Skeletal muscle satellite cell (primary cell): ENCODE data around the gene TMEM119.

Experiments used
- H3K27me3 ChIP-seq: 2 replicates; pipeline ENCODE4 v1.7.0; 2013; ENCODE audit warnings: low read length; ENCODE audit not compliant: control insufficient read depth, insufficient read depth
- H3K36me3 ChIP-seq: 2 replicates; pipeline ENCODE4 v1.7.0; 2013; ENCODE audit warnings: mild to moderate bottlenecking, control low read depth, low read length; ENCODE audit not compliant: insufficient read depth
- H3K4me1 ChIP-seq: 2 replicates; pipeline ENCODE4 v1.7.0; 2013; ENCODE audit warnings: low read length; ENCODE audit not compliant: control insufficient read depth, insufficient read depth
- H3K4me2 ChIP-seq: 2 replicates; pipeline ENCODE4 v1.7.0; 2013; ENCODE audit warnings: mild to moderate bottlenecking, low read length
- H3K4me3 ChIP-seq: 2 replicates; pipeline ENCODE4 v1.7.0; 2013; ENCODE audit warnings: low read length
- H3K9ac ChIP-seq: 2 replicates; pipeline ENCODE4 v1.7.0; 2013; ENCODE audit warnings: mild to moderate bottlenecking, low read depth, low read length, moderate library complexity
- H3K9me3 ChIP-seq: replicated peaks from 2 replicates; pipeline ENCODE4 v1.7.0; 2013; ENCODE audit warnings: mild to moderate bottlenecking, control low read depth, low read length

TMEM119 gene

DNA sequence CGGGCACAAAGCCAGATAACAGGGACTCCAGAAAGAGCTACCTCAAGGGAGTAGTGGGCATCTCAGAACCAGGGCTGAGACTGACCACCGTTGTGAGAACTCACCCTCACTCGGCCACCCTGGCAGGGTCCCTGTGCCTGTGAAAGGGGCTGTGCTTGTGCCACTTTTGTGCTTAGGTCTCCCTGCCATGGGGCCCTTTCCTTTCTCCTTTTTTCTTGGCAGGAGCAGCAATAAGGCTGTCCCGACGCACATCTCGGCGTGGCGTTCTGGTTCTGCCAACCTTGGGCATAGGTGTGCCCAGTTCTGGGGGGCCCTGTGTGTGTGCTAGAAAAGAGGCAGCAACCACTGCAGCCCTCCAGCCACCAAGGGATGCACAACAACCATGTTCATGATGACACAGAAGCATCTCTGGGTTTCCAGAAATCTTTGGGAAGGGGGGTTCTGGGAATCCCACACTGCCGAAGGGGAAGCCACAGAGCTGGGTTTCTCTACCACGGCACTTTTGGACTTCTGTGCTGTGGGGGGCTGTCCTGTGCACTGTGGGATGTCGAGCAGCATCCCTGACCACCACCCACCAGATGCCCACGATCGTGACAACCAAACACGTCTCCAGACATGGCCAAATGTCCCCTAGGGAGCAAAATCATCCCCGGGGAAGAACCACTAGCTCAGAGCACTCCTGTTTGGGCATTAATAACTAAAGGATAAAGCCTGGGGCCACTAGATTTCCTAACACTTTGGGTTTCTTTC is 13.1 kb upstream of the TMEM119 start:
- peaks cover 36% of the 10 kb centered on the region for H3K4me1 ChIP-seq
- H3K27me3 ChIP-seq: no peaks in the 10 kb centered on the region
- peaks cover 4% of the 10 kb centered on the region for H3K9me3 ChIP-seq
- no peak overlapping the region for H3K4me3 ChIP-seq
- no peak overlapping the region for H3K4me2 ChIP-seq
- no peak overlapping the region for H3K9ac ChIP-seq
- no peaks in the 10 kb centered on the region for H3K36me3 ChIP-seq

DNA sequence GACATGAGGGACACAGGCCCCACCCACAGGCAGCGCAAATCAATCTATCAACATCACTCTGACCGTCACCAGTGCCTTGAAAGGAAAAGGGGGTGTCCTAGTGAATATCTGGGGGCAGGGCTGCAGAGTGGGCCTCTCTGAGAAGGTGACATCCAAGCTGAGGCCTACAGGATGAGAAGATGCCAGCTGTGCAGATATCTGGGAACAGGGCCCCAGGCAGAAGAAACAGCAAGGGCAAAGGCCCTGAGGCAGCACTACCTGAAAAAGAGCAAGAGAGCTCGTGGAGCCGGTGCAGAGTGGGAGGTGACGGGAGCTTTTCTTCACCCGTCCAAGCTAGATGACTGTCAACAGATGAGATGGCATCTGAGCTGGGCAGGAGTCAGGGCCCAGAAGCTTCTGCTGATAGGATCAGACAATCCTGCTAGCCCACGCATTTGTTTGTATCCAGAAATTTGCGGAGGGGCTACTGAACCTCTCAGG is 12.5 kb upstream of the TMEM119 start:
- Histone ChIP-seq H3K4me2 (no peak overlapping the region), H3K36me3 (no peaks in the 10 kb centered on the region), H3K4me3 (no peak overlapping the region), H3K9me3 (no peaks in the 10 kb centered on the region), H3K4me1 (peaks cover 39% of the 10 kb centered on the region), H3K27me3 (no peaks in the 10 kb centered on the region), H3K9ac (no peak overlapping the region)

DNA sequence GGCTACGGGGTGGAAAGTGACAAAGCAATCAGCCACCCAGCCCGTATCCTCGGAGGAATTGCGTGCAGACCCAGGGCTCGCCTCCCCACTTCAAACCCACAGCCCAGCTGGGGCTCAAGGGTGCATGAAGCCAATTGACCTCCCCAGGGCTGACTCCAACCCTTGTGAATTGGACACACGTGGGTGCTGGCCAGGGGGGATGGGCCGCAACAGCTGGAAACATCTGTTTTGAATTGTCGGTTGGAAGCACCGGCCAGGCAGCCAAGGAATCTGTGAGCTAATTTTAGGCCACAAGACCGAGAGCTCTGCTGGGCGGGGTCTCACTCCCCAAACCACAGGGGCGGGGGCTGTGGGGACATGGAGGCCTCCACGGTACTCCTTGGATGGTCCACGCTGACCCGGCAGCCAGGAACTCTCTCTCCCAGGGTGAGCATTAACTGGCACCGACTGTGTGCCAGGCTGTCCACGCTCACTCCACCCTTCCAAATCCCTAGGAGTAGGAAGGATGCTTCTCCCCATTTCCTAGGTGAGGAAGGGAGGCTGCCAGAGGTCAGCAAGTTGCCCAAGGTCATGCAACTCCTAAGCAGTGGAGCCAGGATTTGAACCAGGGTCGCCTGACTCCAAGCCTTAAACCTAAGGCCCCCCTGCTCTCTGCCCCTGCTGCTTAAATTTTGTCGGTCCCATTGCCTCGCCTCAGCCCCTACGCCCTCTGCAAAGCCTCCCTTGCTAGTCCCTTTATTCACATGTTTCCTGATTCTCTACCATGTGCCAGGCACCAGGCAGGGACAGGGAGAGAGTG is 11.9 kb upstream of the TMEM119 start:
- no peaks in the 10 kb centered on the region for H3K36me3 ChIP-seq
- H3K4me1 ChIP-seq: peaks cover 39% of the 10 kb centered on the region
- peak overlapping the region; percentile 37 for H3K4me2 ChIP-seq
- H3K9me3 ChIP-seq: no peaks in the 10 kb centered on the region
- H3K9ac ChIP-seq: peak overlapping the region; percentile 20
- H3K27me3 ChIP-seq: no peaks in the 10 kb centered on the region
- H3K4me3 ChIP-seq: no peak overlapping the region

DNA sequence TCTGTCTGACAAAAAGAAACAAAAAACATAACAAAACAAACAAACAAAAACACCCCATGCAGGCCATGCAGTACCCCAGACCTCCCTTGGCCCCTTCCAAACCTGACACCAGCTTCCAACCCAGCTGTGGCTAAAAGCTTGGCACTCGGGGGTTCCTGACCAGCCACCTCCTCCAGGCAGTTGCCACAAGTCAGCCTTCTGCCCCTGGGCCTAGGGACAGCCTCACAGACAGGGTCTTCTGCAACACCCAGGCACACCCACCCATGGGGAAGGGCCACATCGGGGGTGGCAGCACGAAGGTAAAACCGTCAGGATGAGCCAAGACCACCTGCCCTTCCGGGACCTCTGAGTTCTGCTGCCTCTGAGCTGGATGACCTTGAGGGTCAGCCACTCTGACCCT is 10.7 kb upstream of the TMEM119 start:
- Histone ChIP-seq H3K4me1 (peaks cover 39% of the 10 kb centered on the region), H3K4me2 (no peak overlapping the region), H3K27me3 (no peaks in the 10 kb centered on the region), H3K9ac (no peak overlapping the region), H3K4me3 (no peak overlapping the region), H3K36me3 (no peaks in the 10 kb centered on the region), H3K9me3 (no peaks in the 10 kb centered on the region)

GRCh38 chr12:108607981-108608600 is 10.2 kb upstream of the TMEM119 start:
- Histone ChIP-seq H3K4me3 (no peak overlapping the region), H3K9ac (no peak overlapping the region), H3K4me2 (no peak overlapping the region), H3K9me3 (no peaks in the 10 kb centered on the region), H3K36me3 (no peaks in the 10 kb centered on the region), H3K27me3 (no peaks in the 10 kb centered on the region), H3K4me1 (peaks cover 37% of the 10 kb centered on the region)

DNA sequence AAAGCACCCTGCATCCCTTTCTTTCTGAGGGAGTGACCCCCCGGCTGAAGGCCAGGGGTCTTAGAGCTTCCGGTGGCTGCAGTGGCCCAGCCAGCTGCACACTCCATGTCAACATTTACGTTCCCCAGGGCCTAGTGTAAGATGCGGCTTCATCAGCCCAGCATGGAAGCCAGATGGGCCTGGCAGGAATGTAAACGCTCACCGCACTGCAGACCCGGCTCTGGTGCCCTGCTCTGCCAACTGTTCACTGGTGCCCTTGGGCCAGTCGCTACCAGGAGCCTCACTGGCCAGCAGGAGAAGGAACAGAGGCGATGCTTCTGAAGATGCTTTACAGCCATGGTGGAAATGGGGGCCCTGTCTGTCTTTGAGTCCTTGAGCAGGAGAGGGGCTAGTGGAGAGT is 8.6 kb upstream of the TMEM119 start:
- Histone ChIP-seq H3K4me2 (no peak overlapping the region), H3K4me3 (no peak overlapping the region), H3K9ac (no peak overlapping the region), H3K9me3 (no peaks in the 10 kb centered on the region), H3K27me3 (no peaks in the 10 kb centered on the region), H3K36me3 (no peaks in the 10 kb centered on the region), H3K4me1 (peaks cover 23% of the 10 kb centered on the region)

- Histone ChIP-seq H3K36me3 (no peaks in the 10 kb centered on the region), H3K27me3 (no peaks in the 10 kb centered on the region), H3K4me3 (no peak overlapping the region), H3K9ac (no peak overlapping the region), H3K9me3 (no peaks in the 10 kb centered on the region), H3K4me2 (no peak overlapping the region), H3K4me1 (peaks cover 20% of the 10 kb centered on the region)
These were observed 8.0 kb upstream of the TMEM119 start for GRCh38 chr12:108605690-108606406.

DNA sequence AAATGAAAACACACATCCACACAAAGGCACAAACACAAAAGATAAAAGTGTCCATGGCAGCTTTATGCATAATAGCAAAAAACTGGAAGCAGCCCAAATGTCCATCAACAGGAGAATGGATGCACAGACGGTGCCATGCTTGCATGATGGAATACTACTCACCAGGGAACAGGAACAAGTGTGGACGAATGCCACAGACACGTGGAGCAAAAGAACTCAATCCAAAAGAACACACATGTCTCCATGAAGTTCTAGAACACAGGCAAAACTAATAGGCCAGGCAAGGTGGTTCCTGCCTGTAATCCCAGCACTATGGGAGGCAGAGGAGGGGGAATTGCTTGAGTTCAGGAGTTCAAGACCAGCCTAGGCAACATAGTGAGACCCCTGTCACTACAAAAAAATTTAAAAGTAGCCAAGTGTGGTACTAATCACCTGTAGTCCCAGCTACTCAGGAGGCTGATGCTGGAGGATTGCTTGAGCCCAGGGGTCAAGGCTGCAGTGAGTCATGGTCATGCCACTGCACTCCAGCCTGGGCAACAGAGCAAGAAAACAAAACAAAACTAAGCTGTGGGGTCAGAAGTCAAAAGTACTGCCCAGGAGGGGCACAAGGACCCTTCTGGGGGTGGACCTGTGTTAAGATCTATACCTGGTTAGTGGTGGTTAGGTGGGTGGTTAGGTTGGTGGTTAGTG is 7.3 kb upstream of the TMEM119 start:
- H3K4me2 ChIP-seq: no peak overlapping the region
- no peaks in the 10 kb centered on the region for H3K9me3 ChIP-seq
- H3K27me3 ChIP-seq: no peaks in the 10 kb centered on the region
- H3K36me3 ChIP-seq: no peaks in the 10 kb centered on the region
- H3K9ac ChIP-seq: no peak overlapping the region
- peaks cover 13% of the 10 kb centered on the region for H3K4me1 ChIP-seq
- H3K4me3 ChIP-seq: no peak overlapping the region

DNA sequence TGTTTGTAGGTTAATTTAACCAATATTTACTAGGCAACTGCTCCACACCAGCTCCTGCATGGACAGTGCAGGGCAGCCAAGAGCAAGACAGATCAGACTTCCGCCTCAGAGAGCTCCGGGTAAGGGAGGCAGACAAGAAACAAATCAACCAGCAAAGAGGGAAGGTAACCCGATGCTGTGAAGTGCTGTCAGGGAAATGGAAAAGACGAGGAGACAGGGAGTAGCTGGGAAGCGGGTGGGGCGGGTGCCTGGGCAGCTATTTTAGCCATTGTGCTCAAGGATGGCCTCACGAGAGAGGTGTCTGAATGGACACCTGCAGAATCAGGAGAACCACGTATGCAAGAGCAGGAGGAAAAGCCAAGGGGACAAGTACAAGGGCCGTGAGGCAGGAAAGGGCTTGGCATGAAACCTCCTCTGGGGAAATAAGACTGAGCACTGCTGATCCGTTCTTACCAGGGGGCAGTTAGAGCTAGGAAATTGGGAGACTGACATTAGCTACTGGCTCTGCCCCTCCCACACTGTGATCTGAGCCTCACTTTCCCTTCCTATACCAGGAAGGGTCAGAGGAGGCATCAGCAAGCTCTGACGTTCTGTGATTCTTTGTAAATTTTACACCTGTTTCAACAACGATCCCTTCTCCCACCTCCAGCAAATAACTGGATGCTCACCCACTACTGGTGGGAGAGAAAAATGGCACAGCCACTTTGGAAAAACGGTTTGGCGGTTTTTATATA is 6.5 kb upstream of the TMEM119 start:
- Histone ChIP-seq H3K4me1 (peaks cover 5% of the 10 kb centered on the region), H3K4me3 (no peak overlapping the region), H3K36me3 (no peaks in the 10 kb centered on the region), H3K4me2 (no peak overlapping the region), H3K9me3 (no peaks in the 10 kb centered on the region), H3K27me3 (peaks cover 5% of the 10 kb centered on the region), H3K9ac (no peak overlapping the region)

GRCh38 chr12:108603743-108604142 is 5.9 kb upstream of the TMEM119 start:
- Histone ChIP-seq H3K4me3 (no peak overlapping the region), H3K4me2 (no peak overlapping the region), H3K4me1 (peaks cover 3% of the 10 kb centered on the region), H3K36me3 (no peaks in the 10 kb centered on the region), H3K9me3 (no peaks in the 10 kb centered on the region), H3K9ac (no peak overlapping the region), H3K27me3 (peaks cover 11% of the 10 kb centered on the region)
